HFF-Myc (cell line): ENCODE measurements around the gene TNFRSF13B.

Experiments used
- DNase-seq: peaks from one replicate; pipeline ENCODE4 v3.0.0-alpha.2; 2011; ENCODE audit warnings: low read depth; ENCODE audit errors: extremely low read depth
- H3K4me3 ChIP-seq: replicated peaks from 2 replicates; pipeline ENCODE4 v1.5.1; 2011; ENCODE audit warnings: low read depth, mild to moderate bottlenecking, control low read depth, low read length
- TF ChIP-seq, protein P1 (sequence below): IDR thresholded peaks from 2 replicates; pipeline ENCODE4 v1.5.1; 2012; ENCODE audit warnings: mild to moderate bottlenecking, low read depth, low read length, control low read depth; ENCODE audit errors: missing control alignments

TNFRSF13B gene

DNA sequence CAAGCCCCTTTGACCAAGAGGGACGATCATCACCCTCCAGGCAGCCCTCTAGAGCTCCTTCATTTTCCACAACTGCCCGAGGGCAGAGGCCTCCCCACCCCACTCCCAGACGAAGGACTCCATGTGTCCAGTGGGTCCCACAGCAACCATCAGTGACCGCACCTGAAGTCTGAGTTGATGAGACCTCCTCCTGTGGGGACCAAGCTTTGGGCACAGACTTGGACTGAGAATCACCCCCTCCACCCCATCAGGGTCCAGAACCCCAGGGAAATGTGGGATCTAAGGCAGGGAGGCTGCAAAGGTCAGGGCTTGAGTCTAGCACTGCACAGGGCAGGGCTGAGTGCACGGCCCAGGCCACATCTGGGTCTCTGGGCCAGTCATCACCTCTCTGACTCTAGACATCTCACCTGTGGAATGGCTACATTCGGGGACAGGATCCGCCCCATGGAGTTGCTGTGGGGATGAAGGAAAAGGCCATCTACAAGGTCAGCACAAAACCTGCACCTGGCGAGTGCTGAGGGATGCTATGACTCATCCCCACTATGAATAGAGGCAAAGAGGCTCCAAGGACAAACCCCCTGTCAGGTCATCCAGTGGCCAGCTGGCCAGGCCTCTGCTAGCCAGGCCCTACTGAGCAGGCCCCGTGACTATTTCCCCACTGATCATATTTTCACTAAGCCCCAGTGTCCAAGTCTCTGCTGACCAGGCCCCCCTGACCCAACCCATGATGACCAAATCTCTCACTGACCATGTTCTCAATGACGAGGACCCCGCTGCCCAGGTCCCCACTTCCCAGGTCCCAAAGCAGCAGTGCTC, 38.4 kb downstream of the TNFRSF13B start:
- TF ChIP-seq, protein P1, sequence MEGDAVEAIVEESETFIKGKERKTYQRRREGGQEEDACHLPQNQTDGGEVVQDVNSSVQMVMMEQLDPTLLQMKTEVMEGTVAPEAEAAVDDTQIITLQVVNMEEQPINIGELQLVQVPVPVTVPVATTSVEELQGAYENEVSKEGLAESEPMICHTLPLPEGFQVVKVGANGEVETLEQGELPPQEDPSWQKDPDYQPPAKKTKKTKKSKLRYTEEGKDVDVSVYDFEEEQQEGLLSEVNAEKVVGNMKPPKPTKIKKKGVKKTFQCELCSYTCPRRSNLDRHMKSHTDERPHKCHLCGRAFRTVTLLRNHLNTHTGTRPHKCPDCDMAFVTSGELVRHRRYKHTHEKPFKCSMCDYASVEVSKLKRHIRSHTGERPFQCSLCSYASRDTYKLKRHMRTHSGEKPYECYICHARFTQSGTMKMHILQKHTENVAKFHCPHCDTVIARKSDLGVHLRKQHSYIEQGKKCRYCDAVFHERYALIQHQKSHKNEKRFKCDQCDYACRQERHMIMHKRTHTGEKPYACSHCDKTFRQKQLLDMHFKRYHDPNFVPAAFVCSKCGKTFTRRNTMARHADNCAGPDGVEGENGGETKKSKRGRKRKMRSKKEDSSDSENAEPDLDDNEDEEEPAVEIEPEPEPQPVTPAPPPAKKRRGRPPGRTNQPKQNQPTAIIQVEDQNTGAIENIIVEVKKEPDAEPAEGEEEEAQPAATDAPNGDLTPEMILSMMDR = no peak
- no peak for DNase-seq

DNA sequence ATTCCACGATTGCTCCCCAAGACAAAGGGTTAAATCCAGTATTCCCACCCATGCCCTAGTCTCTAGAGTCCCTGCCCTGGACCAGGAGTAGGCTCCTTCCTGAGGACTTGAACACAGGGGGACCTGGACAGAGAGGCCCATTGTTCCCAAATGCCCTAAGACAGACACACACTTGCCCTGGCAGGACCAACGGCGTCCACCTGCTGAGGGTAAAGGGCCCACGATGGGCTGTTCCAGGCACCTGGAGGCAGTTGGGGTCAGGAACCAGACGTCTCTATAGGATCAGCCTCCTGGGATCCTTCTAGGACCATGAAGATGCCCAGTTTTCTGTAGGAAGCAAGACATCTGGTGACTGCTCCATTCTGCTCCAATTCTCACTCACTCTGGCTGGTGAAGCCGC, 39.3 kb downstream of the TNFRSF13B start:
- no peak for DNase-seq
- no peak overlapping the region for H3K4me3 ChIP-seq
- TF ChIP-seq, protein P1 = no peak

More for the DNA sequence above, 38.4 kb downstream of the TNFRSF13B start:
- H3K4me3 ChIP-seq = no peak overlapping the region

DNA sequence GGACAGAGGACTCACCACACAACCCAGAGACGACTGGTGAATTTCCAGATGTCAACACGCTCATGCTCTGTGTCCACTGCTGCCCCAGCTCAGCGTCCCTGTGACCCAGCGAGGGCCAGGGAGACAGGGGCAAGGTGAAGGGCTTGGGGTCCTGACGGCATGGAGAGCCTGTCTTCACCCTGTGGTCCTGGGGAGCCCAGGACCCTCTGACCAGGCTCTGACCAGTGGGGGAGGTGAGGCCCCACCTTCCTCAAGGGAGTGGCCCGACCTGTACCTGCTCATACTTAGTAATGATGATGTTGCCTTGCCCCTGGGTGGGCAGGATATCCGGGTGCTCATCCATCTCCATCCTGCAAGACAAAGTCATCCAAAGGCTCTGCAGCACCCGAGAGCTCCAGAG, 39.8 kb downstream of the TNFRSF13B start:
- TF ChIP-seq, protein P1 = no peak
- DNase-seq = no peak
- no peak overlapping the region for H3K4me3 ChIP-seq

DNA sequence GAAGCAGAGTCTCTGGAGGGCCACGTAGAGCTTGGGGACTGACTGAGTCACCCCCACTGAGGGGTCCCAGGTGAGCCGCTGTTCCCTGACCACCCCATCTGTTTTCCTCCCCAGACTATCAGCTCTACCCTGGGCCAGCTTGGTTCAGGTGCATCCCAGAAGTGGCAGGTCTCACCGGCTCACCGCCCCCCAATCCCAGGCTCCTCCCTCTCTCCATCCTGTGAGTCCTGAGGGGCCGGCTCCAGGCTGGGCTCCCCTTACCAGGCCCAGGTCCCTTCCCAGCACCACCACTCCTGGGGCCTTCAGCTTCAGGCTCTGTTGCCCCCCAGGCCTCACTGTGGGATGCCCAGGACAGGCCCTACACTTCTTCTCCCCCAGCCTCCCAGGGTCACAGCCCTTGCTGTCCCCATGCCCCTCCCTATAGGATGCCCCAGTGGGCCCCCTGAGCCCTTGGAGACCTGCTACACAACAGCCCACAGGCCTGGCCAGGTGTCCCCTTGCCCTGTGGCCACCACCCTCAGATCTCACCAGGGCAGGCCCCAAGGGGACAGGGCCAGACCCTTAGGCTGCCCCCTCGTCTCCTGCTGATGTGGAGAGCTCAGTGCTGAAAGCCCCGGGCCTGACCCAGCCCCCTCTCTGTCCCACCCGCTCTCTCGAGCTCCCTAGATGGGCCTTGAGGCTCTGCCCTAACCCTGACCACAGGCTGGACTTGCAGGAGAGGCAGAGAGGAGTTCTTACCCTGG, 40.4 kb downstream of the TNFRSF13B start:
- TF ChIP-seq, protein P1 = no peak
- no peak overlapping the region for H3K4me3 ChIP-seq
- DNase-seq = no peak

DNA sequence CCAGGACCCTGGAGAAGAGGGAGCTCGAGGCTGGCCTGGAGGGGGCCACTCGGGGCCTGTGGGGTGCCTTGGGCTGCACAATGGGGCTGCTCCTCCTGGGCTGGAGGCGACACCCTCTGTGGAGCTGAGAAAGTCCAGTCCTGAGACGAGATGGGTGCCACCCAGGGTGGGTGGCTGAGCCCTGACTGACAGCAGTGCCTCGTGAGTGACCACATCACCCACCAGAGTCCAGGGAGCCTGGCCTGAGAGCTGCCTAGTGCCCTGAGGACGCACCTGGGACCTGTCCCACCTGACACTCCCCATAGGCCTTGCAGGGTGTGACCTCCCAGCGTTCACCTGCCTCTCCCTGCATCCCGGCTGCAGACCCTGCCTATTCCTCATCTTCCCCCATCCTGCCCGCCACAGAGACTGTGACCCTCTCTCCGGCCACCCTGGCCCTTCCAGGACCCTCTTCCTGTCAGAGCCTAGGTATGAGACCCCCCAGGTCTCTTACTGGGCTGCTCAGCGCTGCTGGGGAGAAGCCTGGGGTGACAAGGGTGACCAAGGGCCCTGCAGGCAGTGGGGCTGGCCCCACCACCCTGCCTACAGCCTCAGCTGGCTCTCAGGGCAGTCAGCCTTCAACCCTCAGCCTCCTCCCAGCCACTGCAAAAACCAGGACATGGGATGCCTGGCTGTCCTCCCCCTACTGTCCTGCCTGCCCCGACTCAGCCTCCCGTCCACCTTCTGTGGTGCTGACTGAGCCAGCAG, 41.2 kb downstream of the TNFRSF13B start:
- TF ChIP-seq, protein P1 = no peak
- no peak for DNase-seq
- no peak overlapping the region for H3K4me3 ChIP-seq

DNA sequence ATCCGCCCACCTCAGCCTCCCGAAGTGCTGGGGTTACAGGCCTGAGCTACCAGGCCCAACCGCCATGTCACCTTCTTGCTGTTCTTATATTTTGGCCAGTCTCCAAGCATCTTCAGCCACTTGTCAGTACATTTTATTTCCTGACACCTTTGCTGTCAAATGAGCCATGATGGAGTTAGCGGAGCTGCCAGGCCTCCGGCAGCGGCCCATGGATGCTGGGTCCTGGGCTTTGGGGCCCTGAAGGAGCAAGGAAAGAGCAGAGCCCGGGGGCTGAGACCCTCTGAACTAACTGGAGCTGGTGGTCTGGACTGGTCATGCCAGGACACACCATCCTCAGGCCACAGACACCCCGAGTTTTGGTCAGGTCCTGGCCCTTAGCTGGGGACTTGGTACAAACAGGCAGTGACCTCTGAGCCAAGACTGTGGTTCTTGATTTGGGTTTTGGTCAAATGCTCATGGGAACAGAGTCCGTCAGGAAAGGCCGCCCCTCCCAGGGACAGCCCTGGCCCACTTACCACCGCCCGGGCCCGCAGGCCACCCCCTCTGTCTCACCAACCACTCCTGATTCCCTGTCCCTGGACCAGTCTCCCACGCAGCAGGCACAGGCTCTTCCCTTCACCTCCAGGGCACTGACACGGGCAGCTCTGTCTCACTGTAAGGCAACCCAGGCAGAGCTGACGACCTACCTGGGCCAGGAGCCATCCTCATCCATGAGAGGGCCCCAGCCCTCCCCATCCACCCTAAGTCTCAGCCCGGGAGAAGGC, 42.0 kb downstream of the TNFRSF13B start:
- TF ChIP-seq, protein P1 = no peak
- H3K4me3 ChIP-seq = no peak overlapping the region
- no peak for DNase-seq
